Heart left ventricle (tissue), 16 donors: ENCODE measurements around the gene ZMYND12. TPM values are rescaled to one million over a fixed set of nuclear protein-coding genes. Genes with fewer than 3 reads are reported as not detected.

Experiments used
- ATAC-seq, 4 donors: fragments of 200-7000 bp; cut with Tn5 transposase; one replicate each; pipeline ENCODE4 v1.9.1; 2020 to 2022; ENCODE audit warnings: moderate library complexity in 4 of 4, mild to moderate bottlenecking in 3 of 4, moderate number of reproducible peaks in 1 of 4
- DNase-seq, 5 donors: peaks; one replicate each; pipeline ENCODE4 v3.0.0-alpha.2; 2020
- H3K27ac ChIP-seq, 12 donors: fragments of 200-600 bp; sonication (generic) in 4 of 12; one replicate each; pipeline versions ENCODE4 v1.5.0 to v1.8.0; 2016 to 2022; ENCODE audit warnings: mild to moderate bottlenecking in 2 of 12
- H3K27me3 ChIP-seq, 9 donors: fragments of 200-600 bp; sonication (generic) in 2 of 9; one replicate each; pipeline versions ENCODE4 v1.5.1 to v1.8.0; 2016 to 2022; ENCODE audit warnings: mild to moderate bottlenecking in 3 of 9
- H3K36me3 ChIP-seq, 9 donors: fragments of 200-600 bp; sonication (generic) in 2 of 9; one replicate each; pipeline versions ENCODE4 v1.5.0 to v1.8.0; 2018 to 2022; ENCODE audit warnings: mild to moderate bottlenecking in 2 of 9
- H3K4me1 ChIP-seq, 12 donors: fragments of 200-600 bp; sonication (generic) in 4 of 12; one replicate each; pipeline versions ENCODE4 v1.5.0 to v1.8.0; 2016 to 2022; ENCODE audit warnings: mild to moderate bottlenecking in 3 of 12
- H3K4me3 ChIP-seq, 12 donors: fragments of 200-600 bp; sonication (generic) in 4 of 12; one replicate each; pipeline versions ENCODE4 v1.5.0 to v1.8.0; 2017 to 2022; ENCODE audit warnings: mild to moderate bottlenecking in 9 of 12, moderate library complexity in 4 of 12
- H3K9me3 ChIP-seq, 12 donors: fragments of 200-600 bp; sonication (generic) in 4 of 12; one replicate each; pipeline versions ENCODE4 v1.5.0 to v1.8.0; 2016 to 2022; ENCODE audit warnings: mild to moderate bottlenecking in 1 of 12
- CTCF ChIP-seq, 12 donors: fragments of 200-600 bp; sonication (generic) in 4 of 12; IDR thresholded peaks; one replicate each; pipeline versions ENCODE4 v1.5.0 to v1.8.0; 2018 to 2022; ENCODE audit warnings: antibody characterized with exemption in 12 of 12, mild to moderate bottlenecking in 5 of 12
- POLR2A ChIP-seq, 2 donors: fragments of 450-650 bp; IDR thresholded peaks; one replicate each; pipeline ENCODE4 v1.6.1; 2017; ENCODE audit warnings: antibody characterized with exemption in 2 of 2, mild to moderate bottlenecking in 2 of 2, moderate library complexity in 2 of 2
- WGBS, 4 donors: extraction: QIAGEN DNeasy Blood & Tissue Kit in 2 of 4; methylation state at CpG; one replicate each; pipeline versions ENCODE4 v1.1.5 to v1.1.7; 2013 to 2018; 5-methylcytosine and 5-hydroxymethylcytosine counted together
- intact Hi-C, 10 donors: fragments of 100-400 bp; cut with DNase I; formaldehyde crosslinking; loops; one replicate each; pipeline versions ENCODE4 v1.11.1 to v1.14.2; 2022
- polyA plus RNA-seq, 2 donors: library from polyadenylated mRNA; stranded (reverse); fragments of 200-250 nt; gene quantifications; one replicate each; pipeline ENCODE4 v1.2.3, GENCODE V29; 2013
- total RNA-seq, 9 donors: library from RNA; depleted of rRNA in 2 of 9; stranded (reverse); fragments of >200 nt in 2 of 9; fragmentation: NEBNext Ultra II Directional in 3 of 9; extraction: Animal tissue kit (Norgen Biotek cat#: 25700) in 3 of 9; gene quantifications; one replicate each; pipeline versions ENCODE4 v1.1.0 to v1.2.4, GENCODE V29; 2016 to 2023
- donor health status: ischemic (EF 13 %, LVEDD 7.1; RV severe dilation, severe dysfunction).
- donor health status: healthy with polysubstance abuse.
- donor health status: DM: no; HTN: yes; CAD: no.
- donor health status: DM: no; HTN: no; CAD: no.
- donor health status: ischemic (EF 25% LVEDD 6.9; RV normal size, moderate dysfunction).
- donor health status: ischemic (EF 25% LVEDD 5.7; RV mildly dilated, moderate dysfunction).
- donor health status: healthy.
- donor health status: DM: yes; HTN: yes; CAD: no.
- donor health status: ischemic (EF 35%, LVEDD 5.7; RV mildly dilated, moderate dysfunction).
- donor health status: nonischemic (EF 11% LVEDD 7.7; RV severe dilation, severe dysfunction).
- donor health status: DM: yes; HTN: yes; CAD: no.
- donor health status: PGD.
- donor health status: ischemic (EF 29% LVEDD 5.4; RV normal size, mild dysfunction).
- donor health status: nonischemic (EF 23%, LVEDD 6.1; RV moderate dilation, normal function).

The ZMYND12 gene
- total and polyA plus RNA-seq, 11 donors = 0.47 to 3.5 (median 1.9) TPM

- peak overlapping the region in 8 of 12 donors; percentile 58 to 79 (median 71) for H3K4me3 ChIP-seq
- H3K27ac ChIP-seq = no peak overlapping the region
- intact Hi-C loops = loop anchor here in 3 of 10 donors (5.0 to 10.0 kb wide), 3 partner anchors 119 to 191 kb away; partner anchors contain the start of genes FOXJ3 (in 1 of the 3) and PPIH (in 1 of the 3)
- DNase-seq (no peak), ATAC-seq (no peak)
- TF ChIP-seq CTCF (IDR thresholded peaks at IDR 0.05) = no peak
- TF ChIP-seq POLR2A (IDR thresholded peaks at IDR 0.05) = no peak
- 82 to 89% (median 87%) methylated on average over 3 of the region's 3 CpGs for WGBS, 4 donors
- peaks cover 0 to 21% (median 12%) of the 10 kb centered on the region in 12 donors for H3K4me1 ChIP-seq
- no peaks in the 10 kb centered on the region for H3K27me3 ChIP-seq
- H3K9me3 ChIP-seq = no peaks in the 10 kb centered on the region
- peaks cover 0 to 27% (median 24%) of the 10 kb centered on the region in 9 donors for H3K36me3 ChIP-seq
Observed at GRCh38 chr1:42463921-42464320, 8.1 kb upstream of the ZMYND12 start.

DNA sequence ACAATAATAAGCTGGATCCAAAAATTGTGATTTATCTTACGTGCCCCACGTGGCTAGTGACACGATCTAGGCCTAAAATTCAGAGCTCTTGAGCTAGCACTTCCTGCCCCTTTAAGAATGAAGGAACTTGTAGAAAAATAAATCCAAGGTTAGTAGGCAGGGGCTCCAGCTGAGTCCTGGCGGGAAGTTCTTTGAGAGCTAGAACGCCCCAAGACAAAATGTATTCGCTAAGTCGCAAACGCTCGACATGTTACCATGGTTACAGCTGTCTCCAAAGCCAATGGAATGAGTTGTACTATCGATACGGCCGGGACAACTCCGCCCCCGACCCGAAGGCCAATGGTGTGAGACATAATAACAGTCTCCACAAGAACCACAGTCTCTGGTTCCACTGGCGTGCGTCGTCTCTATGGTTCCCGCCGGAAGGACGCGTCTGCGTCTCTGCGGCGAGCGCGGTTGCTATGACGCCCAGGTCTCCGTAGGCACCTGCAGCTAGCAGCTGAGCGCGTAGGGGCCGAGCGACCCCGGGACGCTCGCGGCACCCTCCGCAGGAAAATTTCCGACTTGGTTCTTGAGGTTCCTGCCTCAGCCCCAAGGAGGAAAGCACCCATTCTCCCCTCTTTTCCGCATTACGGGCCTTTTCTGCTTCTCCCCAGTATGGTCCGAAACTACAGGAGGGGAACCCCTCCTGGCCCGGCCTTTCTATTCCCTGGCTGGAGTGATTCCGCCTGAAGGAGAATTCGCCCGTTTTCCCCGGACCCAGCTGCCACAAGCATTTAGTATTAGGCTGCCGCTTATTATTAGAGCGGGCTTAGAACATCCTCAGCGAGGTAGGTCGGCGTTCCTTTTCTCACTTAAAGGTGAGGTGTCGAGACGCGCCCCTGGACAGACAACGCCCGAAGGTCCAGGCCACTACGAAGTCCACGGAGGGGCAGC, 7.3 kb upstream of the ZMYND12 start, which contains the start of gene CCDC30:
CCDC30 (plus strand) TSS at position 459 of the 936 bp plus-strand sequence. CDS start 17,266 bp downstream, outside the sequence.
- ATAC-seq (peak; percentile 100), DNase-seq (peak; percentile 94 to 96 (median 95))
- Histone ChIP-seq H3K4me1 (peaks cover 0 to 24% (median 12%) of the 10 kb centered on the region in 12 donors), H3K27me3 (no peaks in the 10 kb centered on the region), H3K4me3 (peak within 1 kb of the TSS; percentile 41 to 79 (median 64)), H3K9me3 (no peaks in the 10 kb centered on the region), H3K36me3 (peaks cover 0 to 35% (median 32%) of the 10 kb centered on the region in 9 donors), H3K27ac (peak within 1 kb of the TSS in 4 of 12 donors; percentile 1 to 6 (median 2))
- no peak for TF ChIP-seq POLR2A (IDR thresholded peaks at IDR 0.05)
- no peak for TF ChIP-seq CTCF (IDR thresholded peaks at IDR 0.05)
- intact Hi-C loops = loop anchor here in 3 of 10 donors (5.0 to 10.0 kb wide), 3 partner anchors 118 to 192 kb away; partner anchors contain the start of genes FOXJ3 (in 1 of the 3) and PPIH (in 1 of the 3)
- 1% methylated on average over 54 to 59 of the region's 59 CpGs for WGBS, 4 donors

DNA sequence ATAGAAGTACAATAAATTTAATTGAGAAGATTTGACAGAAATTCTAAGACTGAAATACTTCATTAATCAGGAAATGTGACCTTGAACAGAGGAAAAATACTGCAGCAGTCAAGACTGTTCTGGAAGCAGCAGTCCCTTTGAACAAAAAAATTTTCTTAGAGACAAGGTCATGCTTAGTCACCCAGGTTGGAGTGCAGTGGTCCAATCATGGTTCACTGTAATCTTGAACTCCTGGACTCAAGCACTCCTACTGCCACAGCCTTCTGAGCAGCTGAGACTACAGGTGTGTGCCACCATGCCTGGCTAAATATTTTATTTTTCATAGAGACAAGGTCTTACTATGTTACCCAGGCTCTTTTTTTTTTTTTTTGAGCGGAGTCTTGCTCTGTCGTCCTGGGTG, 5.4 kb upstream of the ZMYND12 start:
- intact Hi-C loops = loop anchor here in 3 of 10 donors (5.0 to 10.0 kb wide), 3 partner anchors 116 to 194 kb away; partner anchors contain the start of genes FOXJ3 (in 1 of the 3) and PPIH (in 1 of the 3)
- WGBS, 4 donors = 79 to 95% (median 86%) methylated on average over 2 of the region's 2 CpGs

More for the DNA sequence above, 5.4 kb upstream of the ZMYND12 start:
- DNase-seq = no peak
- Histone ChIP-seq H3K27ac (no peak overlapping the region), H3K4me1 (peaks cover 0 to 36% (median 20%) of the 10 kb centered on the region in 12 donors), H3K4me3 (no peak overlapping the region), H3K9me3 (no peaks in the 10 kb centered on the region), H3K27me3 (no peaks in the 10 kb centered on the region), H3K36me3 (peaks cover 0 to 41% (median 36%) of the 10 kb centered on the region in 9 donors)
- TF ChIP-seq POLR2A (IDR thresholded peaks at IDR 0.05) = no peak
- TF ChIP-seq CTCF (IDR thresholded peaks at IDR 0.05) = no peak
- no peak for ATAC-seq
